ENCODE results near the gene SLC37A1. TPM values are rescaled to one million over a fixed set of nuclear protein-coding genes. Genes with fewer than 3 reads are reported as not detected.
A peak's percentile ranks its signal among the peaks of the same experiment; 100 is the strongest.

The SLC37A1 gene
- total and polyA plus RNA-seq, 2 donors from 2014 or later = 3.4 to 21.8 TPM

DNA sequence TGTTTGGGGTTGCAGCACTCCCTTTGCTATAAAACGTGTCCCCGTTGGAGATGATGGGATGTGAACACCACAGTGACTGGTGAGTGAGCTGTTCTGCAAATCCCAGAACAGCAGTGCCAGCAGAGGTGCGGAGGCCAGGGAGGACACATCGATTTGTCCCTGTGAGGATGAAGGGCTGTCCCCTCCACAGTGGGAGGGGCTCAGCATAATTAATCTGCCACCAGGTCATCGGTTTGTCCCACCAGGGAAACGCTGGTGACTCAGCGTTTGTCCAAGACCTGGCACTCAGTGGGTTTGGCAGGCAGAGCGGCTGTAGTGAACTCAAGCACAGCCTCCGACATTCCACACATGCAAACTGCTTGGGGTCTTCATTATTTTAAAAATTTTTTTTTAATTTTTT, 117.0 kb downstream of the SLC37A1 start:
- no peaks in the 10 kb centered on the region for H3K4me1 ChIP-seq (ENCODE audit: control insufficient read depth in 2 of 3, insufficient read depth in 2 of 3, low read depth in 1 of 3, low read length in 3 of 3)
- DNase-seq = peak in 2 of 5 donors; percentile 34 to 74
- no peak overlapping the region for H3K4me3 ChIP-seq (ENCODE audit: low read length in 3 of 3)
- H3K9me3 ChIP-seq (ENCODE audit: control insufficient read depth in 2 of 3, insufficient read depth in 1 of 3, low read length in 3 of 3) = no peaks in the 10 kb centered on the region
- intact Hi-C loops (cut with DNase I) = no loop called here
- H3K36me3 ChIP-seq (ENCODE audit: control insufficient read depth in 2 of 3, insufficient read depth in 3 of 3, low read length in 3 of 3) = no peaks in the 10 kb centered on the region
- H3K9ac ChIP-seq (ENCODE audit: low read length in 3 of 3) = no peak overlapping the region
- H3K27ac ChIP-seq (ENCODE audit: low read depth in 2 of 2, low read length in 2 of 2) = no peak overlapping the region
- no peaks in the 10 kb centered on the region for H3K27me3 ChIP-seq (ENCODE audit: control insufficient read depth, insufficient read depth, low read length)
- FAIRE-seq = no peak
- TF ChIP-seq, protein P1, sequence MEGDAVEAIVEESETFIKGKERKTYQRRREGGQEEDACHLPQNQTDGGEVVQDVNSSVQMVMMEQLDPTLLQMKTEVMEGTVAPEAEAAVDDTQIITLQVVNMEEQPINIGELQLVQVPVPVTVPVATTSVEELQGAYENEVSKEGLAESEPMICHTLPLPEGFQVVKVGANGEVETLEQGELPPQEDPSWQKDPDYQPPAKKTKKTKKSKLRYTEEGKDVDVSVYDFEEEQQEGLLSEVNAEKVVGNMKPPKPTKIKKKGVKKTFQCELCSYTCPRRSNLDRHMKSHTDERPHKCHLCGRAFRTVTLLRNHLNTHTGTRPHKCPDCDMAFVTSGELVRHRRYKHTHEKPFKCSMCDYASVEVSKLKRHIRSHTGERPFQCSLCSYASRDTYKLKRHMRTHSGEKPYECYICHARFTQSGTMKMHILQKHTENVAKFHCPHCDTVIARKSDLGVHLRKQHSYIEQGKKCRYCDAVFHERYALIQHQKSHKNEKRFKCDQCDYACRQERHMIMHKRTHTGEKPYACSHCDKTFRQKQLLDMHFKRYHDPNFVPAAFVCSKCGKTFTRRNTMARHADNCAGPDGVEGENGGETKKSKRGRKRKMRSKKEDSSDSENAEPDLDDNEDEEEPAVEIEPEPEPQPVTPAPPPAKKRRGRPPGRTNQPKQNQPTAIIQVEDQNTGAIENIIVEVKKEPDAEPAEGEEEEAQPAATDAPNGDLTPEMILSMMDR (IDR thresholded peaks at IDR 0.05; ENCODE audit: borderline replicate concordance, extremely low read depth, insufficient read depth) = no peak

Other genes starting within 250 kb of the SLC37A1 start
- 22.4 TPM for gene TFF3, start 198.4 kb upstream of the SLC37A1 start, total RNA-seq
- gene TFF3, start 198.4 kb upstream of the SLC37A1 start, polyA plus RNA-seq (ENCODE audit: insufficient read depth, low read depth, low replicate concordance) = 10.0 TPM
- gene TFF2, start 162.9 kb upstream of the SLC37A1 start, total RNA-seq = not detected
- not detected for gene TFF2, start 162.9 kb upstream of the SLC37A1 start, polyA plus RNA-seq (ENCODE audit: insufficient read depth, low read depth, low replicate concordance)
- not detected for gene TFF1, start 147.3 kb upstream of the SLC37A1 start, total RNA-seq
- not detected for gene TFF1, start 147.3 kb upstream of the SLC37A1 start, polyA plus RNA-seq (ENCODE audit: insufficient read depth, low read depth, low replicate concordance)
- 15.4 TPM for gene TMPRSS3, start 117.8 kb upstream of the SLC37A1 start, total RNA-seq
- 3.0 TPM for gene TMPRSS3, start 117.8 kb upstream of the SLC37A1 start, polyA plus RNA-seq (ENCODE audit: insufficient read depth, low read depth, low replicate concordance)
- 2.7 TPM for gene UBASH3A, start 110.0 kb upstream of the SLC37A1 start, total RNA-seq
- not detected for gene UBASH3A, start 110.0 kb upstream of the SLC37A1 start, polyA plus RNA-seq (ENCODE audit: insufficient read depth, low read depth, low replicate concordance)
- gene RSPH1, start 17.6 kb upstream of the SLC37A1 start, total RNA-seq = 12.0 TPM
- gene RSPH1, start 17.6 kb upstream of the SLC37A1 start, polyA plus RNA-seq (ENCODE audit: insufficient read depth, low read depth, low replicate concordance) = 13.0 TPM
- gene PDE9A, start 139.8 kb downstream of the SLC37A1 start, total RNA-seq = 39.0 TPM
- 30.1 TPM for gene PDE9A, start 139.8 kb downstream of the SLC37A1 start, polyA plus RNA-seq (ENCODE audit: insufficient read depth, low read depth, low replicate concordance)

Measured in kidney (tissue), 14 donors.